Ishikawa (cell line): ENCODE data around the gene ALDH1L1.

Experiments
- CREB1 ChIP-seq: IDR thresholded peaks from 2 replicates; pipeline ENCODE4 v1.6.1; 2012; ENCODE audit warnings: low read depth
- EGR1 ChIP-seq: IDR thresholded peaks from 2 replicates; pipeline ENCODE4 v1.6.1; 2012
- EP300 ChIP-seq: IDR thresholded peaks from 2 replicates; pipeline ENCODE4 v1.6.1; 2012; ENCODE audit warnings: borderline replicate concordance
- FOXM1 ChIP-seq: IDR thresholded peaks from 2 replicates; pipeline ENCODE4 v1.6.1; 2012; ENCODE audit warnings: low read depth, borderline replicate concordance
- NFIC ChIP-seq: IDR thresholded peaks from 2 replicates; pipeline ENCODE4 v1.6.1; 2012
- RAD21 ChIP-seq: IDR thresholded peaks from 2 replicates; pipeline ENCODE4 v1.6.1; 2012; ENCODE audit warnings: low read depth
- REST ChIP-seq: IDR thresholded peaks from 2 replicates; pipeline ENCODE4 v1.6.1; 2012; ENCODE audit warnings: low read depth, mild to moderate bottlenecking
- TAF1 ChIP-seq: IDR thresholded peaks from 2 replicates; pipeline ENCODE4 v1.6.1; 2012; ENCODE audit warnings: low read depth, mild to moderate bottlenecking
- TCF12 ChIP-seq: IDR thresholded peaks from 2 replicates; pipeline ENCODE4 v1.6.1; 2012; ENCODE audit warnings: low read depth
- TEAD4 ChIP-seq: IDR thresholded peaks from 2 replicates; pipeline ENCODE4 v1.6.1; 2012
- USF1 ChIP-seq: IDR thresholded peaks from 2 replicates; pipeline ENCODE4 v1.6.1; 2012
- YY1 ChIP-seq: IDR thresholded peaks from 2 replicates; pipeline ENCODE4 v1.6.1; 2012; ENCODE audit warnings: low read depth
- ZBTB7A ChIP-seq: IDR thresholded peaks from 2 replicates; pipeline ENCODE4 v1.6.1; 2012; ENCODE audit warnings: low read depth
- TF ChIP-seq, protein P1 (sequence below): IDR thresholded peaks from 2 replicates; pipeline ENCODE4 v1.6.1; 2012

The ALDH1L1 gene

DNA sequence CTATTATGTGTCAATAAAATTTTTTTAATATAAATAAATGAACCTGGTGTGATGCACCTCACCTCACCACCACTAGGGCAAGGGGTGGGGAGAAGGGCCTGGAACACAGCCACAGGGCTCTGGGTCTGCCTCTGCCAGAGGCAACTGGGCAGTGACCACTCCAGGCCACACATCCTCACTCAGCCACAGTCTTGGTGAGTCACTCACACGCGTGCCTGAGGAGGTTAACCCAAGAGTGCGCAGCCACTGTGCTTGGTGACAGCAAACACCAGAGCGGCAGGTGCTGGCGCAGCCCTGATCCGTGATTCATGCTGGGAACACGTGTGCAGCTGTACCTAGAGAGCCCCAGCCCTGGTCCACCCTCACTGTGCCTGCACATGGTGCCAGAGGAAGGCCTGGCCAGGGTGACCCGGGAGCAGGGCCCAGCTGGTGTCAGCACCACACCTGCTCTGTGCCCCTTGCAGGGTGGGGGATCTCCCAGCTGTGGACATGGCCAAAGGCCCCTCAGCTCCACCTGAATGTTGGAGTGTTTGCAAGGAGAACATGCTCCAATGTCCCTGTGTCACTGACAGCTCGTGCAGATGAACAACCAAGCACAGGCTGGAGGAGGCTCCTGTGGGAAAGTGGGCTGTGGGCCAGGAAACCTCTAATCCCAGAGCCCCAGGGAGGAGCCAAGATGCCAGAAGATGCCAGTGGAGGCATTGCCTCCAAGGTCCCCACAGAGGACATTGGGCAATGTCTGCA is 98.6 kb downstream of the ALDH1L1 start:
- TF ChIP-seq REST = no peak

DNA sequence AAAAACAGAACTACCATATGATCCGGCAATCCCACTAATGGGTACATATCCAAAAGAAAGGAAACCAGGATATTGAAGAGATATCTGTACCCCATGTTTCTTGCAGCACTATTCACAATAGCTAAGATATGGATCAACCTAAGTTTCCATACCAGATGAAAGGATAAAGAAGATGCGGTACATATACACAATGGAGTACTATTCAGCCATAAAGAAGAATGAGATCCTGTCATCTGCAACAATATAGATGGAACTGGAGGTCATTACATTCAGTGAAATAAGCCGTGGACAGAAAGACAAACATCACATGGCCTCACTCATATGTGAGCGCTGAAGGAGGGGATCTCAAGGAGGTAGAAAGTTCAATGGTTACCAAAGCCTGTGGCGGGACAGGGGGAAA is 99.4 kb downstream of the ALDH1L1 start:
- no peak for TF ChIP-seq EP300
- no peak for TF ChIP-seq TEAD4
- no peak for TF ChIP-seq TCF12
- TF ChIP-seq, protein P1, sequence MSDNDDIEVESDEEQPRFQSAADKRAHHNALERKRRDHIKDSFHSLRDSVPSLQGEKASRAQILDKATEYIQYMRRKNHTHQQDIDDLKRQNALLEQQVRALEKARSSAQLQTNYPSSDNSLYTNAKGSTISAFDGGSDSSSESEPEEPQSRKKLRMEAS = no peak
- TF ChIP-seq ZBTB7A = no peak
- TF ChIP-seq YY1 = no peak
- TF ChIP-seq NFIC = no peak
- no peak for TF ChIP-seq REST
- no peak for TF ChIP-seq RAD21
- no peak for TF ChIP-seq TAF1
- no peak for TF ChIP-seq USF1

- TF ChIP-seq, protein P1 = no peak
- TF ChIP-seq REST = no peak
- no peak for TF ChIP-seq FOXM1
- no peak for TF ChIP-seq TAF1
- TF ChIP-seq USF1 = no peak
- no peak for TF ChIP-seq NFIC
- no peak for TF ChIP-seq YY1
- no peak for TF ChIP-seq EP300
- no peak for TF ChIP-seq CREB1
These were observed 101.5 kb downstream of the ALDH1L1 start for GRCh38 chr3:126078866-126079265.

DNA sequence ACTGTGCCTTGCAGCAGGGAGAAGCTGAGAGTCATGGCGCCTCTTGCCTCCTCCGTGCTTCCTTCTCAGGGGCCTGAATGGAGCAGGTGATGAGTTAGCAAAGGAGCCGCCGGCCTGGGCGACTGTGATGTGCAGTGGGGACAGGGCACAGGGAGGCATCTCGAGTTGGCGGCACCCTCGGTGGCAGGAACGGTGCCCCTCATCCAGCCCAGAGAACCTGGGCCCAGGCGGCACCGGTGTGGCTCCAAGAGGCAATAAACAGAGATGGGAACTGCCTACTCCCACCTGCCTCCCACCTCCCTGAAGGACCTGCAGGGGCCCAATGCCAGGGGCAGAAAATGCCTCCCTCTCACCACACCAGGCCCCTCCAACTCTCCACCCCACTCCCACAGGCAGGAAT is 102.6 kb downstream of the ALDH1L1 start:
- TF ChIP-seq EP300 (no peak), USF1 (no peak), EGR1 (no peak), TAF1 (no peak), ZBTB7A (no peak), YY1 (no peak), FOXM1 (no peak), NFIC (no peak), REST (no peak), TCF12 (no peak)
- TF ChIP-seq, protein P1 = no peak
